Activated CD4-positive, alpha-beta memory T cell treated with anti-CD3 and anti-CD28 coated beads for 36 hours (primary cell): ENCODE data around the gene GPX1. TPM values are rescaled to one million over a fixed set of nuclear protein-coding genes. Genes with fewer than 3 reads are reported as not detected.
"Not testable (repeated sequence)": the region's sequence is repeated elsewhere in the genome, so short reads cannot be mapped to it uniquely, and the experiment has no call there.

Experiments
- CTCF ChIA-PET: fragments of 350-600 bp; sonication (Branson Sonifier 250); formaldehyde crosslinking; loops from one replicate; lab custom pipeline; 2021; ENCODE audit warnings: antibody characterized with exemption, inconsistent platforms; lab: Charles Lee
- POLR2A ChIA-PET: fragments of 350-600 bp; sonication (Branson Sonifier 250); formaldehyde crosslinking; loops from one replicate; lab custom pipeline; 2021; ENCODE audit warnings: antibody characterized with exemption; lab: Charles Lee
- DNase-seq: peaks from one replicate; pipeline ENCODE4 v3.0.0-alpha.2; 2020
- H3K27ac Mint-ChIP-seq: one replicate; pipeline ENCODE4 v1.8.0; 2021; ENCODE audit warnings: mixed read lengths
- H3K27me3 Mint-ChIP-seq: one replicate; pipeline ENCODE4 v1.8.0; 2021; ENCODE audit warnings: mixed read lengths
- H3K36me3 Mint-ChIP-seq: one replicate; pipeline ENCODE4 v1.8.0; 2021; ENCODE audit warnings: mixed read lengths
- H3K4me1 Mint-ChIP-seq: one replicate; pipeline ENCODE4 v1.8.0; 2021; ENCODE audit warnings: low read depth, mixed read lengths
- H3K4me3 Mint-ChIP-seq: one replicate; pipeline ENCODE4 v1.8.0; 2021; ENCODE audit warnings: mild to moderate bottlenecking, mixed read lengths
- H3K9me3 Mint-ChIP-seq: one replicate; pipeline ENCODE4 v1.8.0; 2021; ENCODE audit warnings: mixed read lengths
- intact Hi-C: fragments of 100-400 bp; cut with micrococcal nuclease; formaldehyde crosslinking; loops from one replicate; pipeline ENCODE4 v1.15.1; 2023
- total RNA-seq, 2 experiments: library from RNA; stranded (reverse); gene quantifications; one replicate each; pipeline ENCODE4 v1.2.3, GENCODE V29; 2021

GPX1 gene
- 100 to 1,000 TPM; 176 to 177 TPM for total RNA-seq

- CTCF ChIA-PET, result interaction anchor here (0.6 to 5.9 kb wide), 8 partner anchors 9 to 187 kb away, joined by 3 to 39 read pairs (median 4); partner anchors contain the start of genes KLHDC8B, NICN1 and USP4
- intact Hi-C loops, result loop anchor here (1.0 to 5.0 kb wide), 3 partner anchors 18 to 89 kb away; partner anchors contain the start of genes TCTA and USP4
- POLR2A ChIA-PET, result interaction anchor here (1.1 to 3.4 kb wide), 8 partner anchors 11 to 440 kb away, joined by 3 to 34 read pairs (median 4); partner anchors contain the start of genes ARIH2, RHOA, TCTA and USP4
- Mint-ChIP-seq H3K27ac (peak within 1 kb of the TSS; percentile 92), H3K27me3 (no peaks in the 10 kb centered on the region), H3K36me3 (peaks cover 47% of the 10 kb centered on the region), H3K4me1 (peaks cover 22% of the 10 kb centered on the region), H3K9me3 (no peaks in the 10 kb centered on the region), H3K4me3 (peak within 1 kb of the TSS; percentile 95)
- peak; percentile 92 for DNase-seq
These were observed at the start of gene GPX1 for GRCh38 chr3:49358217-49358883. Gene GPX1 (minus strand): TSS chr3:49358353. CDS start chr3:49358278, 75 bp downstream.

- H3K4me3 Mint-ChIP-seq, result no peak overlapping the region
- peaks cover 49% of the 10 kb centered on the region for H3K4me1 Mint-ChIP-seq
- H3K36me3 Mint-ChIP-seq, result peaks cover 21% of the 10 kb centered on the region
These were observed 48.7 kb upstream of the GPX1 start for GRCh38 chr3:49406571-49407565.

GRCh38 chr3:49405570-49405969 lies 47.4 kb upstream of the GPX1 start:
- H3K27ac Mint-ChIP-seq, result peak overlapping the region; percentile 44
- H3K27me3 Mint-ChIP-seq, H3K4me3 Mint-ChIP-seq, intact Hi-C loops, H3K9me3 Mint-ChIP-seq, DNase-seq: not testable (repeated sequence)
- ChIA-PET POLR2A (interaction anchor here (2.3 kb wide), 1 partner anchor 66 kb away, joined by 7 read pairs; the partner anchor contains the start of gene USP4), CTCF (interaction anchor here (0.7 to 1.7 kb wide), 5 partner anchors 11 to 397 kb away, joined by 3 to 7 read pairs (median 3); no protein-coding TSS in a partner anchor)
- H3K4me1 Mint-ChIP-seq, result peaks cover 59% of the 10 kb centered on the region
- H3K36me3 Mint-ChIP-seq, result peaks cover 21% of the 10 kb centered on the region

More at GRCh38 chr3:49406571-49407565, 48.7 kb upstream of the GPX1 start:
- CTCF ChIA-PET, result interaction anchor here (1.1 to 1.6 kb wide), 3 partner anchors 9 to 43 kb away, joined by 3 to 7 read pairs (median 5); no protein-coding TSS in a partner anchor
- no peaks in the 10 kb centered on the region for H3K27me3 Mint-ChIP-seq
- H3K27ac Mint-ChIP-seq, result peak overlapping the region; percentile 75
- DNase-seq, result no peak
- H3K9me3 Mint-ChIP-seq, result no peaks in the 10 kb centered on the region
- POLR2A ChIA-PET, result no interaction called here
- intact Hi-C loops, result no loop called here

GRCh38 chr3:49403891-49404290 lies 45.7 kb upstream of the GPX1 start:
- peaks cover 18% of the 10 kb centered on the region for H3K36me3 Mint-ChIP-seq
- H3K4me3 Mint-ChIP-seq, result no peak overlapping the region
- no peaks in the 10 kb centered on the region for H3K9me3 Mint-ChIP-seq
- H3K27me3 Mint-ChIP-seq, result no peaks in the 10 kb centered on the region
- intact Hi-C loops, result no loop called here
- ChIA-PET POLR2A (interaction anchor here (2.3 kb wide), 1 partner anchor 64 kb away, joined by 7 read pairs; the partner anchor contains the start of gene USP4), CTCF (interaction anchor here (1.7 kb wide), 1 partner anchor 45 kb away, joined by 3 read pairs; no protein-coding TSS in a partner anchor)
- no peak overlapping the region for H3K27ac Mint-ChIP-seq
- H3K4me1 Mint-ChIP-seq, result peaks cover 61% of the 10 kb centered on the region
- no peak for DNase-seq

- H3K4me1 Mint-ChIP-seq, result peaks cover 62% of the 10 kb centered on the region
- no peak overlapping the region for H3K4me3 Mint-ChIP-seq
- H3K36me3 Mint-ChIP-seq, result peaks cover 18% of the 10 kb centered on the region
- POLR2A ChIA-PET, result interaction anchor here (0.6 kb wide), 1 partner anchor 17 kb away, joined by 3 read pairs; no protein-coding TSS in a partner anchor
- CTCF ChIA-PET, result no interaction called here
- no peak overlapping the region for H3K27ac Mint-ChIP-seq
- H3K9me3 Mint-ChIP-seq, result no peaks in the 10 kb centered on the region
- no peaks in the 10 kb centered on the region for H3K27me3 Mint-ChIP-seq
- intact Hi-C loops, result no loop called here
- DNase-seq, result no peak
These were observed 43.6 kb upstream of the GPX1 start for GRCh38 chr3:49401766-49402165.

- Mint-ChIP-seq H3K9me3 (no peaks in the 10 kb centered on the region), H3K36me3 (peaks cover 25% of the 10 kb centered on the region), H3K4me1 (peaks cover 65% of the 10 kb centered on the region), H3K4me3 (no peak overlapping the region), H3K27me3 (no peaks in the 10 kb centered on the region), H3K27ac (no peak overlapping the region)
- ChIA-PET POLR2A (no interaction called here), CTCF (no interaction called here)
- intact Hi-C loops, result no loop called here
- no peak for DNase-seq
These were observed 41.3 kb upstream of the GPX1 start for GRCh38 chr3:49399461-49399860.

- Mint-ChIP-seq H3K4me1 (peaks cover 72% of the 10 kb centered on the region), H3K27me3 (no peaks in the 10 kb centered on the region), H3K27ac (no peak overlapping the region), H3K9me3 (no peaks in the 10 kb centered on the region), H3K4me3 (no peak overlapping the region), H3K36me3 (peaks cover 24% of the 10 kb centered on the region)
- intact Hi-C loops, result no loop called here
- ChIA-PET CTCF (no interaction called here), POLR2A (no interaction called here)
- DNase-seq, result no peak
These were observed 39.3 kb upstream of the GPX1 start for GRCh38 chr3:49397470-49397869.

GRCh38 chr3:49391310-49391709 lies 33.2 kb upstream of the GPX1 start:
- CTCF ChIA-PET, H3K4me3 Mint-ChIP-seq, H3K9me3 Mint-ChIP-seq, H3K27me3 Mint-ChIP-seq, intact Hi-C loops, POLR2A ChIA-PET, DNase-seq, H3K27ac Mint-ChIP-seq: not testable (repeated sequence)
- Mint-ChIP-seq H3K36me3 (peaks cover 22% of the 10 kb centered on the region), H3K4me1 (peaks cover 49% of the 10 kb centered on the region)

- DNase-seq, result no peak
- Mint-ChIP-seq H3K27ac (no peak overlapping the region), H3K36me3 (peaks cover 11% of the 10 kb centered on the region), H3K9me3 (no peaks in the 10 kb centered on the region), H3K4me1 (peaks cover 48% of the 10 kb centered on the region), H3K27me3 (no peaks in the 10 kb centered on the region), H3K4me3 (no peak overlapping the region)
- POLR2A ChIA-PET, result no interaction called here
- CTCF ChIA-PET, result interaction anchor here (0.6 to 1.3 kb wide), 2 partner anchors 60 to 724 kb away, joined by 3 to 5 read pairs; no protein-coding TSS in a partner anchor
- intact Hi-C loops, result no loop called here
These were observed 31.1 kb upstream of the GPX1 start for GRCh38 chr3:49389297-49389696.

- Mint-ChIP-seq H3K4me3 (no peak overlapping the region), H3K4me1 (peaks cover 52% of the 10 kb centered on the region), H3K27ac (peak overlapping the region; percentile 29), H3K27me3 (no peaks in the 10 kb centered on the region), H3K36me3 (peaks cover 9% of the 10 kb centered on the region), H3K9me3 (no peaks in the 10 kb centered on the region)
- DNase-seq, result no peak
- ChIA-PET CTCF (interaction anchor here (0.9 to 1.4 kb wide), 3 partner anchors 18 to 61 kb away, joined by 3 read pairs; partner anchors contain the start of gene USP4), POLR2A (interaction anchor here (0.9 kb wide), 1 partner anchor 40 kb away, joined by 5 read pairs; no protein-coding TSS in a partner anchor)
- intact Hi-C loops, result no loop called here
These were observed 30.2 kb upstream of the GPX1 start for GRCh38 chr3:49388289-49388820.

GRCh38 chr3:49387721-49388120 lies 29.6 kb upstream of the GPX1 start:
- H3K36me3 Mint-ChIP-seq, result peaks cover 9% of the 10 kb centered on the region
- no peak overlapping the region for H3K27ac Mint-ChIP-seq
- ChIA-PET CTCF (interaction anchor here (1.4 kb wide), 1 partner anchor 47 kb away, joined by 3 read pairs; the partner anchor contains the start of gene USP4), POLR2A (no interaction called here)
- H3K4me3 Mint-ChIP-seq, result no peak overlapping the region
- no peaks in the 10 kb centered on the region for H3K27me3 Mint-ChIP-seq
- H3K9me3 Mint-ChIP-seq, result no peaks in the 10 kb centered on the region
- intact Hi-C loops, result no loop called here
- DNase-seq, result no peak
- peaks cover 48% of the 10 kb centered on the region for H3K4me1 Mint-ChIP-seq
